Measurements from ENCODE around the gene PRR20G.

GRCh38 chr3:127264794-127265514 is 22.9 kb downstream of the PRR20G start:
- TF ChIP-seq TAF1 (IDR thresholded peaks at IDR 0.05; ENCODE audit: low read depth, low read length): no peak
- TF ChIP-seq USF2 (IDR thresholded peaks at IDR 0.05; ENCODE audit: low read length): no peak
- no peak for TF ChIP-seq CTCF (IDR thresholded peaks at IDR 0.05; ENCODE audit: control extremely low read depth in 1 of 3, insufficient read depth in 1 of 3, low read depth in 1 of 3, low read length in 3 of 3)
